ENCODE results near the gene PRKN.

- TF ChIP-seq POLR2A (IDR thresholded peaks at IDR 0.05; ENCODE audit: low read length) (no peak), GATA1 (IDR thresholded peaks at IDR 0.05; ENCODE audit: low read depth, low read length) (no peak)
These were observed 395.2 kb downstream of the PRKN start for GRCh38 chr6:162332365-162332764.
